DMS153 treated with DMSO at 0.1 percent for 48 hours (cell line): ENCODE data around the gene AP1S1.
A peak's percentile ranks its signal among the peaks of the same experiment; 100 is the strongest.

Experiments used
- DNase-seq: peaks from one replicate; lab custom pipeline; 2025; ENCODE audit not compliant: unreplicated experiment; lab: John Stamatoyannopoulos, UW

The AP1S1 gene

DNA sequence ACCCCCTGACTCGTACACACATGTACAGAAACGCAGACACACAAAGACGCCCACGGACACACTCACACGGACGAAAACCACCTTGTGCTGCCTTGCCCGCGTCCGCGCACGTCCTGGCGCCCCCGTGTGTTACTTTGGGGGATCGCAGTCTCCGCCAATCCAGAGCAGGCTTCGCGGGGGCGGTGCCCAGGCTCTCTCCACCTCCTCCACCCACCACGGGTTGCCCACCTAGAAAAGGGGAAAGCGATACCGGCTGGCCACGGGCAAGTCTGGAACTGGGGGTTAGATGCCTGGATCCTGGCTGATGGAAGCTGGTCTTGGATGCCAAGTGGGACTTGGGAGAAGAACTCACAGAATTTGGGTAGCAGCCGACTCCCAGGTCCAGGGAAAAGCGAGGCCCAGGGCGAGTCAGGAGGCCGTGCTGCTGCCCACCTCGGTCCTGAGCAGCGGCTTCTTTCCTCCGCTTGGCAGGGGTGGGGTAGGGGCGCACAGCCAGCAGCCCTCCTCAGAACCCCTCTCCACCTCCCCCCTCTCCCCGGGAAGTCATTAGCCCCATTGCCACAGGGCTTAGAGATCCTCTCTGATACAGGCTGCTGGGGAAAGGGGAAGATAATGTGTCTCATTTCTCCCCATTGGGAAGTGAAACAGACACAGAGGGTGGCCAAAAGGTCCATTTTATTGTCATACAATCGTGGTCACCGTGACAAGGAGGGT is 15.7 kb downstream of the AP1S1 start:
- DNase-seq = peak; percentile 55

DNA sequence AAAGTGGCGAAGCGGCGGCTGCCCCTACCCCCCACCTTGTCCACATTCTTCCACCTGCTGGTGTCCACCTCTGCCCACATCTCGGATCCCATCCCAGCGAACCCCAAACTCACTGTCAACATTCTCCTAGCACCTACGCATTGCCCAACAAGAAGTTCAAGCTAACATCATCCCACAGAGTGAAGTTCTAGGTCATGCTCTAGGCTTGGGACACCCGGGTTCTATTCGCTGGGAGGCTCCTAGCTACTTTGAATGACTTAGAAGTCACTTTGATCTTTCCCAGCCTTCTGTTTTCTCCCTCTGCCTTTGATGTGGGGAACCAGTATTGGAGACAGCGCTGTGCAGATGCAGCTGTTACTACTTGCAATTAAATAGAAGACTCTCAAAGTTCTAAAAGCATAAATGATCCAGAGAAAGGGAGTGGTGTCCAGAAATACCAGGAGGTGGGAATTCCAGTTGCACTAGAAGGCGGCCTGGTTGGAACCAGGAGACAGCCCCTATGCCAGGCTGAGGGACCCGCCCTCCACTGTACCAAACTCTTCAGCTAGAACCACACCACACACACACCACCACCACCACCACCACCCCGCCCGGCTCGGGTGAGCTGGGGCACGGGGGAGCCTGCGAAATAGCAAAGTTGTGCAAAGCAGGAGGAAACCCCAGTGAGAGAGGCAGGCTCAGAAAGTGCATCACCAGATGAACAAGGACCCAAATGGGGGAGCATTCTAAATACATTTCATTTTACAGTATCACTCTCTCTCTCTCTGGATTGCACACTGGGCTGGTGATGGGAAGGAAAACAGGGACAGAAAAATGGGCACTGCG is 16.6 kb downstream of the AP1S1 start:
- no peak for DNase-seq

DNA sequence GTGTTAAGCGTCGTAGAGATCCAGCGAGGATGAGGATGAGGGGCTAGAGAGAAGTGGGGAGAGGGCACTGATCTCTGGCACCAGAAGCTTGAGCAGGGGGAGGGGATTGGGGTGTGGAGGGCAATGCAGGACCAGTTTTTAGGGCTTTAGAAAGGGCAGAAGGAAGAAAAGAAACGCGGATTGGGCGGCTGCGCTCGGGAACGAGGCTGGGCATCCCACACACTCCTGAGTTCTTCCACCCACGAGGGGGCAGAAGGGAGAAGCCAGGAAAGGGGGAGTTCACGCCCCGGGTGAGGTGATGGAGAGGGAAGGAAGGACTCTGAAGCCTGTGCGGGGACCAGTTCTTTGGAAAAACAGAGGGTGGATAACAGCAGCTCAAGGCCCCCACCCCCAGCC is 17.2 kb downstream of the AP1S1 start:
- no peak for DNase-seq

DNA sequence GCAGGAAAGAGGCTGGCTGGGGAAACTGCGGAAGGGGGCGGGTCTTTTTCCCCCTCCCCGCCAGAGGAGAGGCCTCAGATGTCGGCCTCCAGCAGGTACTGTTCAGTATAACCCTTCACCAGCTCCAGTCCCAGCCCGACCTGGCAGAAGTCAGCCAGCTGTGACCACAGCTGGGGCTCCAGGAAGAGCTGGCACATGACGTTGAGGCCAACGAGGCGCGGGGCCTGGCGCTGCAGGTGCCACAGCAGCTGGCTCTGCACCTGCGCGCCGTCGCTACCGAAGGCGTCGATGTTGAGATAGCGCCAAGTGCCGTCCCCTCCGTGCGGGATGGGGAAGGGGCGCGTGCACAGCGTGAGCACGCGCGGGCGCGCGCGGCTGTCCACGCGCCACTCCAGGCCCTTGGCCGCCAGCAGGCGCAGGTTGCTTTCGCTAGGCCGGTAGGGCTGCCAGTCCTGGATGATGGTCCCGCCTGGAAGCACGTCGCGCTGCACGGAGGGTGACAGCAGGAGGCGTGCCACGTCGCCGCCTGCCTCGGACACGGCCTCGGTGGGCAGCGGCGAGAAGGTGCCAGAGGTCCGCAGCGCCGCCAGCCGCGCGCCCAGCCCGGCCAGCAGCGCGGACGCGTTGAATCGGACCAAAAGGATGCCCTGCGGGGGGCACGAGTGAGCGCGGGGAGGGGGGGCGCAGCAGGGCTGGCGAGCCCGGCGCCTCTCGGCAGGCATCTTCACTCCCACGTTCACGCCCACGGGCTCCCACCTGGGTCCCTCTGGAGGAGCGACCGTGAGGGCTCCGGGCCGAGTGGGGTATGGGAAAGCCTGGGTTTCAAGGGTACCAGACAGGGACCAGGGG is 18.0 kb downstream of the AP1S1 start:
- no peak for DNase-seq

DNA sequence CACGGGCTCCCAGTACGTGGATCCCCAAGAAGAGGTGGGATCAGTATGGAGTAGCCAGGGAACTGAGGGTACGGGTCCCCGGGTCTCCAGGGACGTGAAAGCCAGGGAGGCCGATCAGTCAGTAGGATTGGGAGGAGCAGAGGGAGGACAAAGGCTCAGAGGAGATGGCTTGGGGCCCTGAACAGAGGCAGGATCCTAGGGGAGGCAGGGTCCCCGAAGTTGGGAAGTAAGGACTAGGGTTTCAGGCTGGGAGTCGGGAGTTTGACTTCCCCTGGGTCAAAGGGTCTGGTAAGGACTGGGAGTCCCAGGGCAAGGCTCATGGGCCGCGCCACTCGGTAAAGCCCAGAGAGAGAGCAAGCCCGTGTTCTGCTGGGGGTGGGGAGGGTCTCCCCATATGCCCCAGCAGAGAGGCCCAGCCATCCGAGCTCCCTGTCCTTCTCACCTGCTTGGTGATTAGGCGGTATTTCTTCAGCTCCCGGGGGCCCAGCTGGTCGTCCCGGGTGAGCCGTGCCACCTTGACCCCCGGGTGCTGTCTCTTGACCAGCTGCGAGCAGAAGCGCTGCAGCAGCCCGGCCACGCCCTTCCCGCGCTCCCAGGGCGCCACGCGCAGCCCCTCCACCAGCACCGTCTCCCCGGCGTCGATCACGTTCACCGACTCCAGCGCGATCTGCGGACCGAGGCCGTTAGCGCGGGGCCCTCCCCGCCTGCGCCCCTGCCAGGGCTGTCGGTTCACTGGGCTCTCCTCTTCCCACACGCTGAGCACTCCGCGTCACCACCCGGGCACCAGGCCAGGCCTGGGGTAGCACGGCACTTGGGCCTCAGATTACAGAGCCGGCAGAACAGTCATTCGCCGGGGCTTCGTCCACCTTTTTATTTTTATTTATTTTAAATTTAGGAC is 18.8 kb downstream of the AP1S1 start:
- DNase-seq = peak; percentile 46

DNA sequence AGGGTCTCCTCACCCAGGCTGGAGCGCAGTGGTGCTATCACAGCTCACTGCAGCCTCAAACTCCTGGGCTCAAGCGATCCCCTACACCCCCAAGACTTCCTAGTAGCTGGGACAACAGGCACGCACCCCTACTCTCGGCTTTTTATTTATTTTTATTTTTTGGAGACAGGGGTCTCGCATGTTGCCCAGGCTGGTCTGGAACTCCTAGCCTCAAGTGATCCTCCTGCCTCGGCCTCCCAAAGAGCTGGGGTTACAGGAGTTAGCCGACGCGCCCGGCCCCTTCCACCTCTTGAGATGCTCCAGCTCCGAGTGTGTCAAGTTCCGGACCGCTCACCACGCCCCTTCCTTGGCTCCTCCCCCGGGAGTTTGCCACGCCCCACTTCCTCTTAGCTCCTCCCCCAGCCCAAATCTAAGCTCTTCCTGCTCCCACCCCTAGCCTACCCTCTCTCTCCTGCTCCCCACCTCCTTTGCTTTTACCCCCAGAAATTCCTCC is 19.5 kb downstream of the AP1S1 start:
- DNase-seq = no peak

DNA sequence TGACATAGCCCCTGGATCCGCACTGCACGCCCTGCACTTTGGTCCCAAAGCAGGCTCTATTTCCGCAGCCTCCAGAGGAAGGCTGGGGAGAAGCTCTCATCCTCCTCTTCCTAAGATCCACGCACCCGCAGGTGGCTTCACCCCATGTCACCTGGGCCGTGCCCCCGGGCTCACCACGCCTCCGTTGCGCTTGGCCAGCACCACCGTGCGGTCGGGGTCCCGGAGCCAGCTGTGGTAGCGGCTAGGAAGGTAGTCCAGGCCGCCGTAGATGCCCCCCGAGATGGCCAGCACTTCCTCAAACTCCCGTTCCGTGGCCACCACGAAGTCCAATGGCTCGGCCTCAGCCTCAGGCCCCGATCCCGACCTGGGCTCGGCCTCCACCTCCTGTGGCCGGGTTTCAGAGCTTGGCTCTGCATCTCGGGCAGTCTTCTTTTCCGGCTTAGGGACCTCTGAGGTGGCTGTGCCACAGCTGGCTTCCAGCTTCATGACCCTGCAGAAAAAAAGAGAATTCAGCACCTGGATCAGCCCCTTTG is 20.1 kb downstream of the AP1S1 start:
- no peak for DNase-seq

DNA sequence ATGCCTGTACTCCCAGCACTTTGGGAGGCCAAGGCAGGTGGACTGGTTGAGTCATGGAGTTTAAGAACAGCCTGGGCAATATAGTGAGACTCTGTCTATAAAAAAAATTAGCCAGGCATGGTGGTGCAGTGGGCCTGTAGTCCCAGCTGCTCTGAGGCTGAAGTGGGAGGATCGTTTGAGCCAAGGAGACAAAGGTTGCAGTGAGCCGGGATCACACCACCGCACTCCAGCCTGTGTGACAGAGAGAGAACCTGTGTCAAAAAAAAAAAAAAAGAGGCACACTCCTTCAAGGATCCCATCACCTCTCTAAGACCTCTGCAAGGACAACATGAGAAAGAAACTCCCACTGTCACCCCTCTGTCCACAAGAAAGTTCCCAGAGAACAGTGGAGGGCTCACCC is 21.4 kb downstream of the AP1S1 start:
- DNase-seq = no peak

DNA sequence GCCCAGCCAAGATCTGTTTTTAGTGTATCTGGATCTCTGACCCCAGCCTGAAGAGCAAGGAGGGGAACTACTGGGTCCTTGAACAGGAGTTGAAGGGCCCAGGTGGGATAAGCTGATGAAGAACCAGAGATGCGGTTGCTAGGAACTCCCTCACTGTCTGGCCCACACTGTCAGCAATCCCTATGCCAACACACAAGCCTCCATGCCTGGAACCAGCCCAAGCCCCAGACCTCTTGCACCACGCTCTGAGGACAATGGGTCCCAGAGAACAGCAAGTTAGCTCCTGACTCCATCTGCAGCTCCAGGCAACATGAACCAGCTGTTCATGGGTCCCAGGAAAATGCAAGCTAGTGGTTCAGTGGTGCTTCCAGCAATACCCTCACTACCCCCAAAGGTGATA is 23.4 kb downstream of the AP1S1 start:
- DNase-seq = no peak

DNA sequence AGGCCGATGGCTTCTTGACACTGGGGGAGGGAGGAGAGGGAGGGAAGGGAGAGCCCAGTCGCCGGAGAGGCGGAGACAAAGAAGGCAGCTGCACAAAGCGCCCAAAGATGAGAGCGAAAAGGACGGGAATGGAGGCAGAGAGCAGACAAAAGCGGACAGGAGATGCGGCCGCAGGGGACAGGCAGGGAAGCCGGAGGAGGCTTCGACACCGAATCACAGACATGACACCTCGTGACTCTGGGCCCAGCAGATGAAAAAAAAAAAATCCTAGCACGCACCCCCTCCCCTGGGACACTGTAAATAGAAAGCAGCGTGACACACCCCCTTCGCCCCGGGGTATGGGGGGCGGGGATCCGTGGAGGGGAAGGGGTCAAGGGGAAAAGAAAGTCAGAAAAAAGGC is 24.8 kb downstream of the AP1S1 start:
- peak; percentile 15 for DNase-seq

DNA sequence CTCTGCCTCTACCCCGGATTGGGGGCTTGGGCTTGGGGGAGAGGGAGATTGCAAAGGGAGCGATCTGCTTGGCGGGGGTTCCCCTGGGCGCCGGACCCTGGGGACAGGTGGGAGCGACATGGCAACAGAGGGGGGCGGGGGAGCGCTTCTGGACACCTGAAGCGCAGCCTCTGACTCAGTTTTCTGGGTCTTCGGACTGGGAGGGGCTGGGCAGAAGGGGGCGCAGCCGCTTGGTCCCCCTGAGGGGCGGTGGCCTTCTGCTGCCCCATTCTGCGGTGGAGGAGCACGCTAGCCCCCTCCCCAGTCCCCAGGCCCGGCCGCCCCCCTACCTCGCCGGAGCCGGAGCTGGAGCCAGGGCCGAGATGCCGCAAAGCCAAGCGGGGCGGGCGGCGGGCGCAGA is 25.4 kb downstream of the AP1S1 start:
- DNase-seq = no peak

DNA sequence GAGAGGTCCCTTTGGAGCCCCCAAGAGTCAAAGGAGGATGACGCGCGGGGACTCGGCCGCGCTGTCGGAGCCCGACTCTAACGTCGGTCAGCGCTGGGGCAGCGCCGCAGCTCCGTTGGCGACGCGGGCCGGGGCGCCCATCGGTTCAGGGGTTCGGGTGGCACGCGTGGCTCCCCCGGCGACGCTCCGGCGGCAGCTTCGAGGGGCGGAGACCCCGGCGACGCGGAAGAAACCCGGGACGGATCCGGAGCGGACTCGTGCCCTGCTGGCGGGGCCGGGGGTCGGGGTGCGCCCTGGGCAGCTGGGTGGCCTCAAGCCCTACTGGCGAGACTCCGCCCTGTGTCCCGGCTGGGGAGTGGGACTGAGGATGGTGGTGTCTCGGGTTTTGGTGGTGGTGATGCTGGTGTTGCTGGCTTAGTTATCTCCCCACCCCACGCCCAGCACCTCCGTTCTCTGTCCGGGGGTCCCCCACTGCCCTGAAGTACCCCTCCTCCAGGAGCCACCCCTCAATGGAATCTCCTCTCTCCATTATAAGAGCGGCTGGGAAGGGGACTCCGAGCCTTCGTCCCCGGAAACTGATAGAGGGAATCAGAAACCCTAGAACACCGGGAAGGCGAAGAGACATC is 26.0 kb downstream of the AP1S1 start, which contains the start of gene NAT16:
Gene NAT16, minus strand, starts transcription at position 164 of the 626 bp plus-strand sequence. CDS start 5,486 bp downstream, outside the sequence.
- no peak for DNase-seq

DNA sequence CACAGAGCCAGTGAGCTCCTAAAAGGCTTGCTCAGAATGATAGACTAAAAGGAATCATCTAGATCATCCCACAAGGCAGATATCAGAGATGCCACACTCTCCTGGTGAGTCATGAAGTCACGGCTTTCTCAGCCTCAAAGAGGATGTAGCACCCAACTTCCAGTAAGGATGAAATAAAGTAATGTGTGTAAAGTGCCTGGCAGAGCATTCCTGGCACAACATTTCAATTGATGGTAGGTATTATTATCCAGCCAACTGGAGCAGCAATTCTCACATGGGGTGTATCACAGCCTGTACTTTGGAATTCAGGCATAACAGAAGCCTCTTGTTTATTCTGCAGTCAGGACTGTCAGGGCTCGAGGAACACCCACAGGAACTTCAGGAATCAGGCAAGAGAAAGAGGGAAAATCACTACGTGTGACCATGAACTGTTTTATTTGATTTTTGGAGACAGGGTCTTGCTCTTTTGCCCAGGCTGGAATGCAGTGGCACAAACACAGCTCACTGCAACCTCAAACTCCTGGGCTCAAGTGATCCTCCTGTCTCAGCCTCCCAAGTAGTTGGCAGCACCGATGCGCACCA is 31.1 kb downstream of the AP1S1 start:
- no peak for DNase-seq

DNA sequence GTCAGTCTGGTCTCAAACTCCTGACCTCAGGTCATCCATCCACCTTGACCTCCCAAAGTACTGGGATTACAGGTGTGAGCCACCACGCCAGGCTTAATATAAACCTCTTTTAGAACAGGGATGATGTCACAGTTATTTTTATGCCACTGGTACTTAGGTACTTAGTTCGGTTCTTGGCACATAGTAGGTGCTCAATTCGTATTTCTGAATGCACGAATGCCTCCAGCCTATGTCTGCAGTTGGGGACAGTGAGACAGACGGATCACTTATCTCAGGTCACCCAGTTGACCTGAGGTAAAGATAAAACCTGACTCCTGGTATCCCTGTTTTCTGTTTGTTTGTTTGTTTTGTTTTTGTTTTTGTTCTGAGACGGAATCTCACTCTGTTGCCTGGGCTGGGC is 31.9 kb downstream of the AP1S1 start:
- DNase-seq = no peak

DNA sequence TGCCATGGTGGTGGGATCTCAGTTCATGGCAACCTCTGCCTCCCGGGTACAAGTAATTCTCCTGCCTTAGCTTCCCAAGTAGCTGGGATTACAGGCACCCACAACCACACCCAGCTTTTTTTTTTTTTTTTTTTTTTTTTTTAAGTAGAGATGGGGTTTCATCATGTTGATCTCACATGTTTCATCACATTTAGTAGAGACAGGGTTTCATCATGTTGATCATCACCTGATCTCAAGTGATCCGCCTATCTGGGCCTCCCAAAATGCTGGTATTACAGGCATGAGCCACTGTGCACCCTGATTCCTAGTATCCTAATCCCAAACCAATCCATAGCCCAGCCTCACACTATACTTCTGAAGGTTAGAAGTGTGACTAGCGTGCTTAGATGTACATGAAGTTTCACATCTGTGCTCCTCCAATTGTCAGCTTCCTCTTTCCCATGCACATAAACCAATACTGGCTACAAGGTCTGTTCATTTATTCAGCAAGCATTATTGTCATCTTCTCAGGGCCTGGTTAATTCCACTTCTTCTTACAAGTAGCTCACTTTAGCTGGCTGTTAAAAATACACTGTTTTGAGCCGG is 32.7 kb downstream of the AP1S1 start:
- no peak for DNase-seq

DNA sequence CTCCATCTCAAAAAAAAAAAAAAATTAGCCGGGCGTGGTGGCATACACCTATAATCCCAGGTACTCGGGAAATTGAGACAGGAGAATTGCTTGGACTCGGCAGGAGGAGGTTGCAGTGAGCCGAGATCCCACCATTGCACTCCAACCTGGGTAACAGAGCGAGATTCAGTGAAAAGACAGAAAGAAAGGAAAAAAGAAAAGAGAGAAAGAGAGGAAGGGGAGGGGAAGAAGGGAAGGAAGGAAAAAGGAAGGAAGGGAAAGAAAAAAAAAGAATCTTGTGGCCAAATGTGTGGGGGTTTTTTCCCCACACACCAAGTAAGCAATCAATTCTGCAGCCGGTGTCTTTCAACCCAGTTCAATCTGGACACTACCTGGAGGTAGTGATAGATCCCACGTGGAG is 34.8 kb downstream of the AP1S1 start:
- no peak for DNase-seq

DNA sequence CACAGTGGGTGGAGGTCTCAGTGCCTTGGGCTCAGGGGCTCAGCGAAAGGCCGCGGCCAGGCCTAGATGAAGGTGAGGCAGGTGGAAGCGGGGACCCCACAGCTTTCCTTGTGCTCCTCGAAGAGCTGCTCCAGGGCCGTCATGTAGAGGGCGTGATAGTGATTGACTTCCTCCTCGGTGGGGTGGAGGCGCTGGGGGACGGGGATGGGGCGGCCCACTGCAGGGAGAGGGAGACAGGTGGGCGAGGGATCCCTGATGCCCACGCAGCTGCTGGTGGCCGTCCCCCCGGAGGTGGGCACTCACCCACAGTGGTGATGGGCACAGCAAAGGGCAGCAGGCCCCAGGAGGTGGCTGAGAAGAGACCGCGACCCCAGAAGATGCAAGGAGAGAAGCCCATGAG is 41.6 kb downstream of the AP1S1 start:
- DNase-seq = no peak

DNA sequence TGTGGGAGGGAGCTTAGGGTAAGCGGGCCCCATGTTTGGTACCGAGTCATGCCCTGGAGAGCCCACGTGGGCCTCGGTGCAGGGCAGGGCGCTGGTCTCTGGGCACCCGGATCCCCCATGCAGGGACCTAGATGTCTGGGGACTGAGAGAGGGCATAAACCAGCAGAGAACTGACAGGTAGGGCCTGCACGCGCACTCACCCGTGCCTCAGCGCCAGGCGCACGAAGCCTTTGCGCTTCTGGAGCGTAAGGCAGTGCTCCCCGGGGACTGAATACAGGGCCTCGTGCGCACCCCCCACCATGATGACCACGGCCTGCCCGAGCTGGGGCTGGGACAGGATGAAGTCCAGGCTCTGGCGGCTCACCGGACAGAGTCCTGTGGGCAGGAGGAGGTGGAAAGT is 43.7 kb downstream of the AP1S1 start:
- DNase-seq = no peak

DNA sequence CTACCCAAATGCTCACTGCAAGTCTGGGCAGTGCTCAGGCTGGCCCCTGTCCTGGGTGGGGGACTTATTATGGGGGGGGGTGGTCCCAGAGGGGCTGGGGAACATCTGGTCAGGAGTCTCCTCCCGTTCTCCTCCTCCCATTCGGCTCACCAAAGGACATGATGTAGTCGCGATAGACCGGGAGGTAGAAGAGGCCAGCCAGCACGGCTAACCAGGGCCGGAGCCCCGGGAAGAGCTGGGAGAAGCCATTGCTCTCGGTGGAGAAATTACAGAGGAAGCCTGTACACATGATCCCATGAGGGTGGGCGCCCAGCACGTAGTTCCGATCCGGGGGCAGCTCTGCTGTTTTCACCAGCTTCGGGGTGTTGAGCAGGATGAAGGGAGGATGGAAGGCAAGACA is 44.2 kb downstream of the AP1S1 start:
- no peak for DNase-seq
